Astrocyte (in vitro differentiated cells and primary cell): ENCODE results near the gene TGFB1. TPM values are rescaled to one million over a fixed set of nuclear protein-coding genes. Genes with fewer than 3 reads are reported as not detected.

Source experiments
- DNase-seq: peaks from one replicate; pipeline ENCODE4 v3.0.0-alpha.2; 2010; ENCODE audit warnings: low read depth
- FAIRE-seq: peaks from 2 replicates; lab custom pipeline; 2011; peaks lifted over from hg19 to GRCh38; lab: Jason Lieb, UNC
- H2AFZ ChIP-seq: 2 replicates; pipeline ENCODE4 v1.6.0; 2012; ENCODE audit warnings: low read depth, low read length, inconsistent platforms
- H3K27ac ChIP-seq: 2 replicates; pipeline ENCODE4 v1.5.1; 2011; ENCODE audit warnings: low read depth, low read length, inconsistent platforms
- H3K27me3 ChIP-seq: 2 replicates; pipeline ENCODE4 v1.6.0; 2011; ENCODE audit warnings: low read length, inconsistent platforms; ENCODE audit not compliant: insufficient read depth
- H3K36me3 ChIP-seq: 2 replicates; pipeline ENCODE4 v1.5.1; 2011; ENCODE audit warnings: low read length, inconsistent platforms; ENCODE audit not compliant: insufficient read depth
- H3K4me1 ChIP-seq: 2 replicates; pipeline ENCODE4 v1.5.1; 2011; ENCODE audit warnings: low read length, inconsistent platforms; ENCODE audit not compliant: insufficient read depth
- H3K4me2 ChIP-seq: 2 replicates; pipeline ENCODE4 v1.6.0; 2012; ENCODE audit warnings: low read length, inconsistent platforms
- H3K4me3 ChIP-seq: 2 replicates; pipeline ENCODE4 v1.5.1; 2011; ENCODE audit warnings: low read depth, mild to moderate bottlenecking, low read length, inconsistent platforms; ENCODE audit not compliant: insufficient read depth
- H3K79me2 ChIP-seq: 2 replicates; pipeline ENCODE4 v1.6.0; 2012; ENCODE audit warnings: mild to moderate bottlenecking, low read length, inconsistent platforms; ENCODE audit not compliant: insufficient read depth
- H3K9ac ChIP-seq: 2 replicates; pipeline ENCODE4 v1.6.0; 2012; ENCODE audit warnings: mild to moderate bottlenecking, low read length, inconsistent platforms
- H3K9me3 ChIP-seq: 2 replicates; pipeline ENCODE4 v1.5.1; 2012; ENCODE audit warnings: low read depth, mild to moderate bottlenecking, low read length, inconsistent platforms; ENCODE audit not compliant: insufficient read depth
- H4K20me1 ChIP-seq: 2 replicates; pipeline ENCODE4 v1.6.0; 2012; ENCODE audit warnings: low read length, inconsistent platforms; ENCODE audit not compliant: insufficient read depth
- H3K27ac Mint-ChIP-seq: one replicate; pipeline ENCODE4 v1.8.0; 2021; ENCODE audit warnings: mild to moderate bottlenecking, mixed read lengths; ENCODE audit not compliant: unreplicated experiment
- H3K27me3 Mint-ChIP-seq: one replicate; pipeline ENCODE4 v1.8.0; 2021; ENCODE audit warnings: low read depth, mixed read lengths; ENCODE audit not compliant: unreplicated experiment
- H3K36me3 Mint-ChIP-seq: one replicate; pipeline ENCODE4 v1.8.0; 2021; ENCODE audit warnings: low read depth, mixed read lengths; ENCODE audit not compliant: unreplicated experiment
- H3K4me1 Mint-ChIP-seq: one replicate; pipeline ENCODE4 v1.8.0; 2021; ENCODE audit warnings: low read depth, mixed read lengths; ENCODE audit not compliant: unreplicated experiment
- H3K4me3 Mint-ChIP-seq: one replicate; pipeline ENCODE4 v1.8.0; 2021; ENCODE audit warnings: mild to moderate bottlenecking, moderate library complexity, mixed read lengths; ENCODE audit not compliant: unreplicated experiment
- H3K9me3 Mint-ChIP-seq: one replicate; pipeline ENCODE4 v1.8.0; 2021; ENCODE audit warnings: mild to moderate bottlenecking, mixed read lengths; ENCODE audit not compliant: unreplicated experiment
- CTCF ChIP-seq: IDR thresholded peaks from 2 replicates; pipeline ENCODE4 v1.5.1; 2011; ENCODE audit warnings: low read depth, mild to moderate bottlenecking, inconsistent platforms, low read length, moderate library complexity; ENCODE audit not compliant: insufficient read depth
- EZH2 ChIP-seq: IDR thresholded peaks from 2 replicates; pipeline ENCODE4 v1.6.1; 2012; ENCODE audit warnings: mild to moderate bottlenecking, low read length, inconsistent platforms; ENCODE audit not compliant: insufficient read depth
- total RNA-seq: library from RNA; stranded (reverse); gene quantifications from 2 replicates; pipeline ENCODE4 v1.2.1, GENCODE V29; 2021

TGFB1 gene
- total RNA-seq, 1 donor from 2014 or later = 155 TPM

GRCh38 chr19:41297628-41298347 is 55.9 kb downstream of the TGFB1 start:
- peaks cover 33% of the 10 kb centered on the region for H3K4me1 ChIP-seq
- H3K4me3 ChIP-seq = no peak overlapping the region
- H3K36me3 ChIP-seq = peaks cover 88% of the 10 kb centered on the region
- Mint-ChIP-seq H3K4me3 (peak overlapping the region; percentile 47), H3K4me1 (peaks cover 30% of the 10 kb centered on the region), H3K27ac (peak overlapping the region; percentile 98), H3K9me3 (no peaks in the 10 kb centered on the region), H3K27me3 (no peaks in the 10 kb centered on the region), H3K36me3 (peaks cover 48% of the 10 kb centered on the region)
- TF ChIP-seq CTCF (no peak), EZH2 (no peak)
- no peaks in the 10 kb centered on the region for H3K9me3 ChIP-seq
- peak overlapping the region; percentile 94 for H3K27ac ChIP-seq
- peaks cover 77% of the 10 kb centered on the region for H4K20me1 ChIP-seq
- H3K79me2 ChIP-seq = peaks cover 43% of the 10 kb centered on the region
- H3K27me3 ChIP-seq = no peaks in the 10 kb centered on the region
- peak overlapping the region; percentile 85 for H3K9ac ChIP-seq
- DNase-seq = no peak
- H2AFZ ChIP-seq = no peak overlapping the region
- peak overlapping the region; percentile 59 for H3K4me2 ChIP-seq
- FAIRE-seq = no peak

- Histone ChIP-seq H3K4me3 (no peak overlapping the region), H3K27ac (no peak overlapping the region), H4K20me1 (peaks cover 89% of the 10 kb centered on the region), H3K9me3 (no peaks in the 10 kb centered on the region), H3K27me3 (no peaks in the 10 kb centered on the region), H3K4me1 (peaks cover 33% of the 10 kb centered on the region), H3K36me3 (peaks cover 89% of the 10 kb centered on the region), H2AFZ (no peak overlapping the region), H3K4me2 (no peak overlapping the region), H3K9ac (peak overlapping the region; percentile 85), H3K79me2 (peaks cover 43% of the 10 kb centered on the region)
- TF ChIP-seq EZH2 (no peak), CTCF (no peak)
- peaks cover 45% of the 10 kb centered on the region for H3K36me3 Mint-ChIP-seq
- H3K9me3 Mint-ChIP-seq = no peaks in the 10 kb centered on the region
- FAIRE-seq (no peak), DNase-seq (no peak)
- H3K4me1 Mint-ChIP-seq = peaks cover 30% of the 10 kb centered on the region
- H3K27me3 Mint-ChIP-seq = no peaks in the 10 kb centered on the region
- H3K4me3 Mint-ChIP-seq = no peak overlapping the region
- peak overlapping the region; percentile 98 for H3K27ac Mint-ChIP-seq
These were observed 57.3 kb downstream of the TGFB1 start for GRCh38 chr19:41296433-41296871.

GRCh38 chr19:41295499-41295898 is 58.2 kb downstream of the TGFB1 start:
- H3K79me2 ChIP-seq = peaks cover 44% of the 10 kb centered on the region
- H3K4me3 ChIP-seq = no peak overlapping the region
- peaks cover 86% of the 10 kb centered on the region for H3K36me3 ChIP-seq
- peaks cover 33% of the 10 kb centered on the region for H3K4me1 ChIP-seq
- H3K4me1 Mint-ChIP-seq = peaks cover 30% of the 10 kb centered on the region
- no peaks in the 10 kb centered on the region for H3K27me3 ChIP-seq
- H3K36me3 Mint-ChIP-seq = peaks cover 41% of the 10 kb centered on the region
- H3K4me2 ChIP-seq = no peak overlapping the region
- H3K9me3 ChIP-seq = no peaks in the 10 kb centered on the region
- DNase-seq = no peak
- H3K27ac ChIP-seq = no peak overlapping the region
- no peak overlapping the region for H3K27ac Mint-ChIP-seq
- no peak for FAIRE-seq
- H3K9me3 Mint-ChIP-seq = no peaks in the 10 kb centered on the region
- no peak for TF ChIP-seq CTCF
- TF ChIP-seq EZH2 = no peak
- no peak overlapping the region for H2AFZ ChIP-seq
- no peak overlapping the region for H3K4me3 Mint-ChIP-seq
- no peak overlapping the region for H3K9ac ChIP-seq
- peaks cover 92% of the 10 kb centered on the region for H4K20me1 ChIP-seq
- H3K27me3 Mint-ChIP-seq = no peaks in the 10 kb centered on the region
